Kidney (tissue), 14 donors: ENCODE results near the gene HSFX3. TPM values are rescaled to one million over a fixed set of nuclear protein-coding genes. Genes with fewer than 3 reads are reported as not detected.

Source experiments
- DNase-seq, 5 donors: peaks; one replicate each; pipeline ENCODE4 v3.0.0-alpha.2; 2013 to 2020
- FAIRE-seq: peaks from 2 replicates; lab custom pipeline; 2012; peaks lifted over from hg19 to GRCh38; lab: Jason Lieb, UNC
- H3K27ac ChIP-seq, 2 donors: one replicate each; pipeline ENCODE4 v1.7.0; 2013; ENCODE audit warnings: low read depth in 2 of 2, low read length in 2 of 2, inconsistent platforms in 1 of 2
- H3K27me3 ChIP-seq: one replicate; pipeline ENCODE4 v1.7.1; 2013; ENCODE audit warnings: low read length, inconsistent platforms; ENCODE audit not compliant: control insufficient read depth, insufficient read depth
- H3K36me3 ChIP-seq, 3 donors: one replicate each; pipeline versions ENCODE4 v1.7.0 to v1.7.1; 2013; ENCODE audit warnings: low read length in 3 of 3, control low read depth in 1 of 3, inconsistent platforms in 1 of 3; ENCODE audit not compliant: insufficient read depth in 3 of 3, control insufficient read depth in 2 of 3
- H3K4me1 ChIP-seq, 3 donors: one replicate each; pipeline versions ENCODE4 v1.7.0 to v1.7.1; 2013; ENCODE audit warnings: low read length in 3 of 3, inconsistent platforms in 1 of 3, low read depth in 1 of 3; ENCODE audit not compliant: control insufficient read depth in 2 of 3, insufficient read depth in 2 of 3
- H3K4me3 ChIP-seq, 3 donors: one replicate each; pipeline versions ENCODE4 v1.7.0 to v1.8.1; 2013; ENCODE audit warnings: low read length in 3 of 3, control low read depth in 1 of 3, inconsistent platforms in 1 of 3
- H3K9ac ChIP-seq, 3 donors: one replicate each; pipeline versions ENCODE4 v1.7.0 to v1.7.1; 2013; ENCODE audit warnings: low read length in 3 of 3, control low read depth in 1 of 3, inconsistent platforms in 1 of 3
- H3K9me3 ChIP-seq, 3 donors: one replicate each; pipeline versions ENCODE4 v1.7.0 to v1.7.1; 2013; ENCODE audit warnings: low read length in 3 of 3, control low read depth in 1 of 3, inconsistent platforms in 1 of 3; ENCODE audit not compliant: control insufficient read depth in 2 of 3, insufficient read depth in 1 of 3
- CTCF ChIP-seq: IDR thresholded peaks from 3 replicates; pipeline ENCODE4 v1.5.1; 2012; ENCODE audit warnings: mild to moderate bottlenecking, moderate library complexity, borderline replicate concordance; ENCODE audit not compliant: insufficient read depth; ENCODE audit errors: extremely low read depth
- intact Hi-C: fragments of 100-400 bp; cut with DNase I; formaldehyde crosslinking; loops from one replicate; pipeline ENCODE4 v1.11.1; 2022
- polyA plus RNA-seq: library from polyadenylated mRNA; stranded (reverse); fragments of 350-450 nt; fragmentation: Illumina TruSeq; extraction: RNeasy Lipid Tissue Mini Kit (QIAGEN cat#74804); gene quantifications from one replicate; pipeline ENCODE4 v1.2.3, GENCODE V29; 2014; ENCODE audit warnings: low read depth, low replicate concordance; ENCODE audit not compliant: insufficient read depth
- total RNA-seq: library from RNA; stranded (reverse); fragmentation: NEBNext Ultra II Directional; extraction: Animal tissue kit (Norgen Biotek cat#: 25700); gene quantifications from one replicate; pipeline ENCODE4 v1.2.1, GENCODE V29; 2021
- donor health status: control.
- donor health status: control.
- donor health status: control.
- donor health status: control.
- donor health status: control.
- donor health status: DM: yes; HTN: yes; CAD: no.
- donor health status: Normal renal cell carcinoma (clear cell type).

HSFX3 gene
- total and polyA plus RNA-seq, 2 donors from 2014 or later = not detected

- Histone ChIP-seq H3K4me1 (no peaks in the 10 kb centered on the region), H3K9ac (no peak overlapping the region), H3K9me3 (no peaks in the 10 kb centered on the region), H3K27ac (no peak overlapping the region), H3K27me3 (no peaks in the 10 kb centered on the region), H3K36me3 (no peaks in the 10 kb centered on the region), H3K4me3 (no peak overlapping the region)
- FAIRE-seq (no peak), DNase-seq (no peak)
- TF ChIP-seq CTCF = no peak
- intact Hi-C loops = no loop called here
Measured at GRCh38 chrX:149572743-149573142, 23.0 kb upstream of the HSFX3 start.

GRCh38 chrX:149571770-149572169 is 22.0 kb upstream of the HSFX3 start:
- no peak for TF ChIP-seq CTCF
- H3K4me3 ChIP-seq = no peak overlapping the region
- no peaks in the 10 kb centered on the region for H3K9me3 ChIP-seq
- intact Hi-C loops = no loop called here
- no peaks in the 10 kb centered on the region for H3K36me3 ChIP-seq
- FAIRE-seq = no peak
- no peaks in the 10 kb centered on the region for H3K27me3 ChIP-seq
- no peak overlapping the region for H3K27ac ChIP-seq
- H3K4me1 ChIP-seq = no peaks in the 10 kb centered on the region
- no peak overlapping the region for H3K9ac ChIP-seq
- DNase-seq = no peak

- no peak overlapping the region for H3K9ac ChIP-seq
- no peaks in the 10 kb centered on the region for H3K9me3 ChIP-seq
- no peaks in the 10 kb centered on the region for H3K36me3 ChIP-seq
- TF ChIP-seq CTCF = no peak
- intact Hi-C loops = no loop called here
- H3K4me3 ChIP-seq = no peak overlapping the region
- FAIRE-seq = no peak
- no peaks in the 10 kb centered on the region for H3K4me1 ChIP-seq
- DNase-seq = no peak
- no peak overlapping the region for H3K27ac ChIP-seq
- H3K27me3 ChIP-seq = no peaks in the 10 kb centered on the region
Measured at GRCh38 chrX:149570668-149571067, 20.9 kb upstream of the HSFX3 start.

- FAIRE-seq (no peak), DNase-seq (no peak)
- Histone ChIP-seq H3K27me3 (no peaks in the 10 kb centered on the region), H3K9ac (no peak overlapping the region), H3K4me3 (no peak overlapping the region), H3K36me3 (no peaks in the 10 kb centered on the region), H3K4me1 (no peaks in the 10 kb centered on the region), H3K9me3 (no peaks in the 10 kb centered on the region), H3K27ac (no peak overlapping the region)
- TF ChIP-seq CTCF = no peak
- intact Hi-C loops = no loop called here
Measured at GRCh38 chrX:149569770-149570169, 20.0 kb upstream of the HSFX3 start.
